AG04449 (cell line): ENCODE measurements around the gene MCU.
"Not testable (repeated sequence)": the region's sequence is repeated elsewhere in the genome, so short reads cannot be mapped to it uniquely, and the experiment has no call there.

Experiments
- CTCF ChIA-PET: fragments of 350-600 bp; formaldehyde crosslinking; extraction: SDS; loops from one replicate; lab custom pipeline; 2021; ENCODE audit warnings: antibody characterized with exemption; lab: Yijun Ruan, JAX
- POLR2A ChIA-PET: fragments of 400-600, 350-600 bp; formaldehyde crosslinking; extraction: SDS; loops from one replicate; lab custom pipeline; 2020; ENCODE audit warnings: antibody characterized with exemption, inconsistent platforms; lab: Yijun Ruan, JAX
- DNase-seq: peaks from one replicate; pipeline ENCODE4 v3.0.0-alpha.2; 2010; ENCODE audit warnings: low read depth, low spot score
- H3K4me3 ChIP-seq: 2 replicates; pipeline ENCODE4 v1.5.1; 2011; ENCODE audit warnings: low read depth, mild to moderate bottlenecking, control low read depth, low read length
- TF ChIP-seq, protein P1 (sequence below): IDR thresholded peaks from one replicate; pipeline ENCODE4 v1.5.1; 2011; ENCODE audit warnings: mild to moderate bottlenecking, moderate library complexity, low read length, control low read depth, inconsistent platforms; ENCODE audit not compliant: insufficient read depth; ENCODE audit errors: missing control alignments

The MCU gene

DNA sequence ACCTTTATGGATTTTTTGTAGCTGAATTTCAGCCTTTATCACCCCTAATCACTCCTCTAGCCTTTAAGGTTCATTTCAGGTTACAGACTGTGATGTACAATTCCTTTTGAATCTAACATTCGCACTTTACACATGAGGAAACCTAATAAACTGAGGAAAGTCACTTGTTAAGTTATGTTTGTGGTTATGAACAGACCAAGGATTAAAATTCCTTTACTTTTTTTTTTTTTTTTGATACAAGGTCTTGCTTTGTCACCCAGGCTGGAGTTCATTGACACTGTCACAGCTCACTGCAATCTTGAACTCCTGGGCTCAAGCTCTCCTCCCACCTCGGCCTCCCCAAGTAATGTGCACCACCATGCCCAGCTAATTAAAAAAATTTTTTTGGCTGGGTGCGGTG, 3.6 kb downstream of the MCU start:
- CTCF ChIA-PET: interaction anchor here (0.7 to 6.1 kb wide), 7 partner anchors 16 to 176 kb away, joined by 3 to 98 read pairs (median 4); no protein-coding TSS in a partner anchor
- POLR2A ChIA-PET: no interaction called here
- DNase-seq: no peak
- no peak overlapping the region for H3K4me3 ChIP-seq
- TF ChIP-seq, protein P1, sequence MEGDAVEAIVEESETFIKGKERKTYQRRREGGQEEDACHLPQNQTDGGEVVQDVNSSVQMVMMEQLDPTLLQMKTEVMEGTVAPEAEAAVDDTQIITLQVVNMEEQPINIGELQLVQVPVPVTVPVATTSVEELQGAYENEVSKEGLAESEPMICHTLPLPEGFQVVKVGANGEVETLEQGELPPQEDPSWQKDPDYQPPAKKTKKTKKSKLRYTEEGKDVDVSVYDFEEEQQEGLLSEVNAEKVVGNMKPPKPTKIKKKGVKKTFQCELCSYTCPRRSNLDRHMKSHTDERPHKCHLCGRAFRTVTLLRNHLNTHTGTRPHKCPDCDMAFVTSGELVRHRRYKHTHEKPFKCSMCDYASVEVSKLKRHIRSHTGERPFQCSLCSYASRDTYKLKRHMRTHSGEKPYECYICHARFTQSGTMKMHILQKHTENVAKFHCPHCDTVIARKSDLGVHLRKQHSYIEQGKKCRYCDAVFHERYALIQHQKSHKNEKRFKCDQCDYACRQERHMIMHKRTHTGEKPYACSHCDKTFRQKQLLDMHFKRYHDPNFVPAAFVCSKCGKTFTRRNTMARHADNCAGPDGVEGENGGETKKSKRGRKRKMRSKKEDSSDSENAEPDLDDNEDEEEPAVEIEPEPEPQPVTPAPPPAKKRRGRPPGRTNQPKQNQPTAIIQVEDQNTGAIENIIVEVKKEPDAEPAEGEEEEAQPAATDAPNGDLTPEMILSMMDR: no peak

DNA sequence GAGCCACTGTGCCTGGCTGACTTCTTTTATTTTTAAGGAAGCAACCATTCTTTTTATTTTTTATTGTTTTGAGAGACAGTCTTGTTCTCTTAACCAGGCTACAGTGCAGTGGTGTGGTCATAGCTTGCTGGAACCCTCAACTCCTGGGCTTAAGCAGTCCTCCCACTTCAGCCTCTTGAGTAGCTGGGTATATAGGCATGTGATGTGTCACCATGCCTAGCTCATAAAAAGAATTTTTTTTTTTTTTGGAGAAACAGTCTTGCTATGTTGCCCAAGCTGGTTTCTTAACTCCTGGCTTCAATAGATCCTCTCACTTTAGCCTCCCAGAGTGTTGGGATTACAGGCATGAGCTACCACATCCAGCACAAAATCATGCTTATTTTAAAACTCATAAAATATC, 5.8 kb downstream of the MCU start:
- DNase-seq: no peak
- ChIA-PET POLR2A (no interaction called here), CTCF (interaction anchor here (1.0 to 1.4 kb wide), 2 partner anchors 19 to 136 kb away, joined by 3 read pairs; no protein-coding TSS in a partner anchor)
- TF ChIP-seq, protein P1: no peak
- no peak overlapping the region for H3K4me3 ChIP-seq

DNA sequence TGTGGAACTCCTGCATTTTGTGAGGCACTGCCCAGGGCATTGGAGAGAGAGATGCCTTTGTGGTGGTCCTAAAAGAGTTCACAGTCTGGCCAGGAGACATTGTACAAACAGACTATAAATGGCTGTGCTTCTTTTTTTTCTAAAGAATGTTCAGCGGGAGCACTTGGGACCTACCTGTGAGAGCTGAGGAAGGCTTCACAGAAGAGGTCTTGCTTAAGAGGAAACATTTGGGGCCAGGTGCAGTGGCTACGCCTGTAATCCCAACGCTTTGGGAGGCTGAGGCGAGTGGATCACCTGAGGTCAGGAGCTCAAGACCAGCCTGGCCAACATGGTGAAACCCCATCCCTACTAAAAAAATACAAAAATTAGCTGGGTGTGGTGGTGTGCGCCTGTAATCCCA, 10.5 kb downstream of the MCU start:
- ChIA-PET POLR2A (interaction anchor here (1.3 kb wide), 1 partner anchor 11 kb away, joined by 4 read pairs; the partner anchor contains the start of gene MCU), CTCF (interaction anchor here (1.5 kb wide), 1 partner anchor 132 kb away, joined by 4 read pairs; no protein-coding TSS in a partner anchor)
- not testable (repeated sequence) for DNase-seq, H3K4me3 ChIP-seq

DNA sequence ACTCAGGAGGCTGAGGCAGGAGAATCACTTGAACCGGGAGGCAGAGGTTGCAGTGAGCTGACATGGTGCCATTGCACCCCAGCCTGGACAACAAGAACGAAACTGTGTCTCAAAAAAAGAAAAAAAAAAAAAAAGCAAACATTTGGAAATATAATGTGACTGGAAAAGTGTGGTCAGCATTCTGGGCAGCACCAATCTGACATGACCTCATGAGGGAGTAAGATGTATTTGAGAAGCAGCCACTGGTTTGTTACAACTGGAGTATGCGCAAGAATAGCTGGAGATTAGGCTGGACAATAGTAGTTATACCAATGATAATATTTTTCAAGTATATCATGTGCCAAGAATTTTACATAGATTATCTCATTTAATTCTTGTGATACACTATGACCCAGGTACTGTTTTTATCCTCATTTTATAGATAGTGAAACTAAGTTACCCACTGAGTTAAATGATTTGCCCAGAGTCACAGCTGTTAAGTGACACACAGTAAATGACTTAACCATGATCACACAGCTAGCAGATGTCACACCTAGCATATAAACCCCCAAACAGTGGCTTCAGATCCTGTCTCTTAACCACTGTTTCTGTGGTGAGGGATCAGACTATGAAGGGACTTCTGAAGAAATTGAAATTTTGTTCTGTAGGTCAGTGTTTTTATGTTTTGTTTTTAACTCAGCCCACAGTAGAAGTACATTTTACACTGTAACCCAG, 11.1 kb downstream of the MCU start:
- CTCF ChIA-PET: interaction anchor here (1.5 kb wide), 1 partner anchor 132 kb away, joined by 4 read pairs; no protein-coding TSS in a partner anchor
- no peak for DNase-seq

DNA sequence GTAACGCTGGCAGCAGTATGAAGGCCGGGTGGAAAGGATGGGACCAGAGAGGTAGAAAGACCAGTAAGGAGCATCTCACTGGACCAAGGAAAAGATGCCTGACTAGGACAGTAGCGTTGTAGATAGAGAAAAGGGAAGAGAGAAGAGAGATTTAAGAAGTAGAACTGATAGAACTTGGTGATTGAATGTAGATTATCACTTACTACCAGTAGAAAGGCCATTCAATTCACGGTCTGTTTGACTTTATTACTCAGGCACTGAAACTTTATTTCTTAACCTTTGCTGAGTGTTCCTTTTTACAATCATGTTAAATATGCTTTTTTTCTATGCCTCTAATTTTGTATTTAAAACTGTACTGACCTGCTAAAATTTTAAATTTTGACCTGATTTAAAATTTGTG, 12.2 kb downstream of the MCU start:
- ChIA-PET CTCF (no interaction called here), POLR2A (interaction anchor here (0.6 kb wide), 1 partner anchor 116 kb away, joined by 3 read pairs; no protein-coding TSS in a partner anchor)
- no peak overlapping the region for H3K4me3 ChIP-seq
- no peak for DNase-seq
- TF ChIP-seq, protein P1: no peak

More for the DNA sequence above, 11.1 kb downstream of the MCU start:
- POLR2A ChIA-PET: interaction anchor here (0.7 to 1.3 kb wide), 2 partner anchors 11 to 37 kb away, joined by 3 to 4 read pairs; partner anchors contain the start of gene MCU
- TF ChIP-seq, protein P1: no peak
- no peak overlapping the region for H3K4me3 ChIP-seq

DNA sequence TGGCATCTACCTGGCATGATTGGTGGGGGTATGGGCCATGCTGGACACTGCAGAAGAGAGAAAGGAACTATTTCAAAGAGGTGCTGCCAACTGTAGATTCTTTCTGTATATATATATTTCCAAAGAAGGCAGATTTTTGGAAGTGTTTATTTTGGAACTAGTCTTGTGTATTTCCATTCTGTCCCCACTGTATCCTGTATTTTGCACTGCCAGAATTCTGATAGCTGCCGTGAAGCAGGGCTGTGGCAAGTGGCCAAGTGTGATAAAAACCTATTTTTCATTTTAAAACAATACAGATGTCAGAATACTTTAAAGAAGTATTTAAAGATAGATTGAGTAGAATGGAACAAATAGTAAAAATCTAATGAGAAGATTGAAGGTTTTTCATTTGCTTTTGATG, 17.1 kb downstream of the MCU start:
- TF ChIP-seq, protein P1: no peak
- POLR2A ChIA-PET: no interaction called here
- CTCF ChIA-PET: interaction anchor here (1.1 to 1.5 kb wide), 3 partner anchors 15 to 125 kb away, joined by 3 to 4 read pairs (median 3); no protein-coding TSS in a partner anchor

More for the DNA sequence above, 17.1 kb downstream of the MCU start:
- no peak overlapping the region for H3K4me3 ChIP-seq
- no peak for DNase-seq
